PFSK-1 (cell line): Measurements from ENCODE around the gene FBXO10.

Source experiments
- FOXP2 ChIP-seq: optimal IDR thresholded peaks from 2 replicates; pipeline ENCODE3; 2011; ENCODE audit warnings: borderline replicate concordance, control low read depth, inconsistent platforms; ENCODE audit not compliant: insufficient read depth; ENCODE audit errors: extremely low read length, extremely low read depth
- POLR2AphosphoS5 ChIP-seq: IDR thresholded peaks from 2 replicates; pipeline ENCODE4 v1.6.1; 2012; ENCODE audit warnings: low read depth, mild to moderate bottlenecking, control low read depth, low read length, moderate library complexity
- SIN3A ChIP-seq: IDR thresholded peaks from 2 replicates; pipeline ENCODE4 v1.6.1; 2012; ENCODE audit warnings: mild to moderate bottlenecking, low read length, moderate library complexity, borderline replicate concordance; ENCODE audit not compliant: insufficient read depth
- TAF1 ChIP-seq: IDR thresholded peaks from 2 replicates; pipeline ENCODE4 v1.6.1; 2012; ENCODE audit warnings: low read length, control low read depth, borderline replicate concordance; ENCODE audit not compliant: insufficient read depth
- TF ChIP-seq, protein P1 (sequence below), 2 experiments: IDR thresholded peaks; 2 replicates each; pipeline versions ENCODE4 v1.6.1 to v1.8.0; 2011 to 2012; ENCODE audit warnings: low read depth in 2 of 2, low read length in 2 of 2, control low read depth in 1 of 2, inconsistent platforms in 1 of 2, mild to moderate bottlenecking in 1 of 2, moderate library complexity in 1 of 2; ENCODE audit not compliant: insufficient read depth in 1 of 2

The FBXO10 gene

GRCh38 chr9:37509536-37509935 is 66.6 kb downstream of the FBXO10 start:
- TF ChIP-seq, protein P1, sequence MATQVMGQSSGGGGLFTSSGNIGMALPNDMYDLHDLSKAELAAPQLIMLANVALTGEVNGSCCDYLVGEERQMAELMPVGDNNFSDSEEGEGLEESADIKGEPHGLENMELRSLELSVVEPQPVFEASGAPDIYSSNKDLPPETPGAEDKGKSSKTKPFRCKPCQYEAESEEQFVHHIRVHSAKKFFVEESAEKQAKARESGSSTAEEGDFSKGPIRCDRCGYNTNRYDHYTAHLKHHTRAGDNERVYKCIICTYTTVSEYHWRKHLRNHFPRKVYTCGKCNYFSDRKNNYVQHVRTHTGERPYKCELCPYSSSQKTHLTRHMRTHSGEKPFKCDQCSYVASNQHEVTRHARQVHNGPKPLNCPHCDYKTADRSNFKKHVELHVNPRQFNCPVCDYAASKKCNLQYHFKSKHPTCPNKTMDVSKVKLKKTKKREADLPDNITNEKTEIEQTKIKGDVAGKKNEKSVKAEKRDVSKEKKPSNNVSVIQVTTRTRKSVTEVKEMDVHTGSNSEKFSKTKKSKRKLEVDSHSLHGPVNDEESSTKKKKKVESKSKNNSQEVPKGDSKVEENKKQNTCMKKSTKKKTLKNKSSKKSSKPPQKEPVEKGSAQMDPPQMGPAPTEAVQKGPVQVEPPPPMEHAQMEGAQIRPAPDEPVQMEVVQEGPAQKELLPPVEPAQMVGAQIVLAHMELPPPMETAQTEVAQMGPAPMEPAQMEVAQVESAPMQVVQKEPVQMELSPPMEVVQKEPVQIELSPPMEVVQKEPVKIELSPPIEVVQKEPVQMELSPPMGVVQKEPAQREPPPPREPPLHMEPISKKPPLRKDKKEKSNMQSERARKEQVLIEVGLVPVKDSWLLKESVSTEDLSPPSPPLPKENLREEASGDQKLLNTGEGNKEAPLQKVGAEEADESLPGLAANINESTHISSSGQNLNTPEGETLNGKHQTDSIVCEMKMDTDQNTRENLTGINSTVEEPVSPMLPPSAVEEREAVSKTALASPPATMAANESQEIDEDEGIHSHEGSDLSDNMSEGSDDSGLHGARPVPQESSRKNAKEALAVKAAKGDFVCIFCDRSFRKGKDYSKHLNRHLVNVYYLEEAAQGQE (IDR thresholded peaks at IDR 0.05; ENCODE audit: insufficient read depth in 1 of 2, low read depth in 2 of 2, low read length in 2 of 2), result no peak
- no peak for TF ChIP-seq SIN3A
- TF ChIP-seq POLR2AphosphoS5, result no peak
- TF ChIP-seq FOXP2, result no peak
- no peak for TF ChIP-seq TAF1

DNA sequence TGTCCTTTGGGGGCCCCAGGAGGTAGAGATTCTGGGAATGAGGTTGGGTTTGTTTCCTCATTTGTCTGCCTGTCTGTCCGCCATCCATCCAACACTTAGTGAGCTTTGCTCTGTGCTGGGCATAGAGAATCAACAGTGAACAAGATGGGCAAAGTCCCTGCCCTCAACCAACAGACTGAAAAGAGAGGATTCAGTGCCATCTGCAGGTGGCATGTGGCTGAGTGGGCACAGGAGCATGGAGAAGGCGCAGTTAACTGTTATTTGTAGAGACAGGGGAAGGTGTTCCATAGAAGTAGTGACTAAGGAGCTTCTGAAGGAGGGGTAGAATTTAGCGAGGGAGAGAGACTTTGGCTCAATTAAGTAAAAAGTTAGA is 67.4 kb downstream of the FBXO10 start:
- TF ChIP-seq SIN3A, result no peak
- 0 out of 2 replicates have a peak, but pooled peaks have one; percentile 3 for TF ChIP-seq POLR2AphosphoS5
- TF ChIP-seq FOXP2, result no peak
- TF ChIP-seq TAF1, result no peak
- TF ChIP-seq, protein P1 (IDR thresholded peaks at IDR 0.05; ENCODE audit: insufficient read depth in 1 of 2, low read depth in 2 of 2, low read length in 2 of 2), result no peak

- no peak for TF ChIP-seq POLR2AphosphoS5
- no peak for TF ChIP-seq TAF1
- TF ChIP-seq, protein P1 (IDR thresholded peaks at IDR 0.05; ENCODE audit: insufficient read depth in 1 of 2, low read depth in 2 of 2, low read length in 2 of 2), result no peak
Measured at GRCh38 chr9:37508135-37508833, 67.9 kb downstream of the FBXO10 start.

GRCh38 chr9:37507566-37508134 is 68.5 kb downstream of the FBXO10 start:
- TF ChIP-seq SIN3A (no peak), POLR2AphosphoS5 (no peak), FOXP2 (no peak), TAF1 (no peak)
- TF ChIP-seq, protein P1 (IDR thresholded peaks at IDR 0.05; ENCODE audit: insufficient read depth in 1 of 2, low read depth in 2 of 2, low read length in 2 of 2), result no peak

DNA sequence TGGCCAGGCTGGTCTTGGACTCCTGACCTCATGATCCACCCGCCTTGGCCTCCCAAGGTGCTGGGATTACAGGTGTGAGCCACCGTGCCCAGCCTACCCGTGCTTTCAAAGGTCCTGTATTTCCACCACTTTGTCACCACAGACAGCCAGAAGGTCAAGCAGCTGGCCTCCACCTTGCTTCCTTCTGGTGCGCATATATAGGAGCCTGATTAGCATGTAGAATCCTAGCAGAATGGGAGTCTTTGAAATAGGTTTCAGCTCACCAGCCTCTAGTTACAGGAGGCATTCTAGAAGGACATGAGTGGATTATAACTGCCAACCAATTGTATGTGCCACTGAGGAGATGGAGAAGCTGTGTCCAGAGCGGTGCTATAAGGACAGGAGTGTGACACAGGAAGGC is 71.6 kb downstream of the FBXO10 start:
- TF ChIP-seq POLR2AphosphoS5 (no peak), TAF1 (no peak), FOXP2 (no peak), SIN3A (no peak)
- TF ChIP-seq, protein P1 (IDR thresholded peaks at IDR 0.05; ENCODE audit: insufficient read depth in 1 of 2, low read depth in 2 of 2, low read length in 2 of 2), result no peak
